ENCODE data around the gene SOX30. TPM values are rescaled to one million over a fixed set of nuclear protein-coding genes. Genes with fewer than 3 reads are reported as not detected.

SOX30 gene
- total RNA-seq, 4 donors from 2014 or later = 0.16 to 0.19 TPM; not detected in 2

DNA sequence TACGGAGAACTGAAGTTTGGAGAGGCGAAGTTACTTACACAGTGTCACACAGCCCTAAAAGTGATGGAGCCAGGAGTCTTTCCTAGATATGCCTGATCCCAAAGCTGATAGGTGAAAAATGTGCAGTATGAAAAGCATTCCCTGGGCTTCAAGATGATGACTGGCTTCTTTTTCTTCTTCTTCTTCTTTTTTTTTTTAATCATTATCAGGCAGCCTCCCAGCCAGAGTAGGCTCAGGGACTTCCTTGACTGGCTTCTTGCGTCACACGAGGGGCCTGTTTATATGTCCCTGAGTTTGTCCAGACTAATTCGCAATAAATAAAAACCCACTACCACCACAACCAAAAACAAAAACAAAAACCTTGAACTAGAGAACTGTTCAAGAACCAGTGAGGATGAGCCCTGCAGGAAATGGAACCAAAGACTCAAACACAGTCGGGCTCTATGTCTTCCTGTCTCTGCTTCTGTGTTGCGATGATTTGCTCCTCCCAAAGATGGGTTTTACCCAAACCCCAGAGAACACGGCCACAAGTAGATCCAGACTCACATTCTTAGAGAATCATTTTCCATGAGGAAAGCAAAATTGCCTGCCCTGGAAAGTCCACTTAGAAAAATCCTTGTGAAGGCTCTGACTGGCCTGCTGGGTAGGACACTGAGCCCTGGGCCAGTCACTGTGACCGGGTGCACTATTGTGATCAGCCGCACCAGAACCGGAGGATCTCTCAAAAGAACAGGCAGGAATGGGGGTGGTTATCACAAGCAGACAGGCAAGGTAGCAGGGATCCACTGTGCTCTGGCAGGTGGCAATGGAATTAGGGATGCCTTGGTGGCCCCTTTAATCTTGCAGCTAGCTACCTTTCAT, 38.6 kb downstream of the SOX30 start:
- Histone ChIP-seq H3K27ac (peak overlapping the region in 2 of 4 donors; percentile 43 to 58), H3K4me3 (no peak overlapping the region), H3K27me3 (no peaks in the 10 kb centered on the region), H3K36me3 (no peaks in the 10 kb centered on the region), H3K4me1 (peaks cover 0 to 19% (median 8%) of the 10 kb centered on the region in 3 donors), H3K9me3 (no peaks in the 10 kb centered on the region)
- no peak for TF ChIP-seq POLR2AphosphoS5 (IDR thresholded peaks at IDR 0.05)
- no peak for TF ChIP-seq POLR2A (IDR thresholded peaks at IDR 0.05)
- TF ChIP-seq EP300 (IDR thresholded peaks at IDR 0.05) = no peak
- TF ChIP-seq, protein P1, sequence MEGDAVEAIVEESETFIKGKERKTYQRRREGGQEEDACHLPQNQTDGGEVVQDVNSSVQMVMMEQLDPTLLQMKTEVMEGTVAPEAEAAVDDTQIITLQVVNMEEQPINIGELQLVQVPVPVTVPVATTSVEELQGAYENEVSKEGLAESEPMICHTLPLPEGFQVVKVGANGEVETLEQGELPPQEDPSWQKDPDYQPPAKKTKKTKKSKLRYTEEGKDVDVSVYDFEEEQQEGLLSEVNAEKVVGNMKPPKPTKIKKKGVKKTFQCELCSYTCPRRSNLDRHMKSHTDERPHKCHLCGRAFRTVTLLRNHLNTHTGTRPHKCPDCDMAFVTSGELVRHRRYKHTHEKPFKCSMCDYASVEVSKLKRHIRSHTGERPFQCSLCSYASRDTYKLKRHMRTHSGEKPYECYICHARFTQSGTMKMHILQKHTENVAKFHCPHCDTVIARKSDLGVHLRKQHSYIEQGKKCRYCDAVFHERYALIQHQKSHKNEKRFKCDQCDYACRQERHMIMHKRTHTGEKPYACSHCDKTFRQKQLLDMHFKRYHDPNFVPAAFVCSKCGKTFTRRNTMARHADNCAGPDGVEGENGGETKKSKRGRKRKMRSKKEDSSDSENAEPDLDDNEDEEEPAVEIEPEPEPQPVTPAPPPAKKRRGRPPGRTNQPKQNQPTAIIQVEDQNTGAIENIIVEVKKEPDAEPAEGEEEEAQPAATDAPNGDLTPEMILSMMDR (IDR thresholded peaks at IDR 0.05) = no peak
- ATAC-seq = no peak
- 87% methylated on average over 6 to 10 of the region's 11 CpGs for WGBS, 2 donors (ENCODE audit: low coverage in 1 of 2)

DNA sequence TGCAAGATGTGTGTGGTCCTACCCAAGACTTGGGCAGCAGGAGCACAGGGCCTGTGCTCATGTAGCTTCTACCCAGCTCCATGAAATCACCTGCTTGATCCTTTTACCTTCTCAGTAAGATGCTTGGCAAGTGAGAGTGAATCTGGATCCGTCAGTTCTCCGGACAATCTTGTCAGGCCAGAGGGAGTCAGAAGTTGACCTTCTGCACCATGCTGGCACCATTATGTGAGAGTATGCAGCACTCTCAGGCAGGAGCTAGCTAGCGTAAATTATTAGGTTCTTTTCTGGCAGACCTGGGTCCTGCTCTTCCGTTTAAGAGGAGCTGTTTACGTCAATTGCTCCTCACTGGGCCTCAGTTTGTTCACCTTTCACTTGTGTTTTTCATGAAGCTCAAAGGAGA, 39.7 kb downstream of the SOX30 start:
- no peaks in the 10 kb centered on the region for H3K9me3 ChIP-seq
- no peak for TF ChIP-seq POLR2A (IDR thresholded peaks at IDR 0.05)
- TF ChIP-seq POLR2AphosphoS5 (IDR thresholded peaks at IDR 0.05) = no peak
- no peak for TF ChIP-seq EP300 (IDR thresholded peaks at IDR 0.05)
- TF ChIP-seq, protein P1 (IDR thresholded peaks at IDR 0.05) = no peak
- 82% methylated on average over 3 of the region's 5 CpGs; no CpG with 5 or more reads in 1 of the 2 donors for WGBS, 2 donors (ENCODE audit: low coverage in 1 of 2)
- no peaks in the 10 kb centered on the region for H3K36me3 ChIP-seq
- H3K4me1 ChIP-seq = peaks cover 0 to 19% (median 8%) of the 10 kb centered on the region in 3 donors
- no peaks in the 10 kb centered on the region for H3K27me3 ChIP-seq
- peak overlapping the region in 3 of 4 donors; percentile 43 to 58 (median 49) for H3K27ac ChIP-seq
- peak; percentile 7 for ATAC-seq
- no peak overlapping the region for H3K4me3 ChIP-seq

DNA sequence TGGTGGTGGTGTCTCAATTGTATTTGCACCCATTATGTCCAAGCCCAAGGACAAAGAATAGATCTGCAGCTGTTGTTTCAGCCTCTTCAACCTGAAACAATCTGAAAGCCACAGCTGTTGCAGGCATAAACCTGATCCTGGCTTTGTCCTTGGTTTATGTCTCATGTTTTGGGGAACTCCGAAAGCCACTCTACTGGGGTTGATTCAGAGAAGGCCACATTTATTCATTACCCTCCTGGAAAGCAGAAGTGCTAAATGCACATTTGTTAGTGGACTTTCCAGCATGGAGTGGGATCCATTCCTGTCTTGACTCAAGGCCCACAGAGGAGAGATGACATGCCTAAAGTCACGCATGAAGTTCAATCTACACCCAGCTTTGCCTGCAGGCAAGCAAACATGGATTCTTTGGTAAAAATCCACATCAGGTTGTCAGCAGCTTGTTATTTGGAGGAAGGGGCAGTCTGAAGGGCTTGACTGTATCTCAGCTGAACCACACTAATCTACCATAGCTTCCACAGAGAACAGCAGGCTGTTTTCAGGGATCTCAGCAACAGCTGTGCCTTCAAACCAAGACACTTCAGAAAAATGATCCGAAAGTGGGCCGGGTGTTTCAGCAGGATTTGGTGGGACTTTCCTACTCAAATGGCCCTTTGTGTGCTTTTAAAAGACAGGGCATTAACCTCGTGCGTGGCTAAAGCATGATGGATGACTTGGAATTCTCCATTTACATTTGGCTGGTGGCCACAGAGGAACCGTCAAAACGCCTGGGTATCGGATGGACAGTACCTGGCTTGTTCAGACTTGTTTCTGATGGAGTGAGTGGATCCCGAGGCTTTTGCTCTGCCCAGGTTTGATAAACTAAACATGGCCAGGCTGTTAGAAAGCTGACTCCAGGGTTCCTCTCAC, 40.4 kb downstream of the SOX30 start:
- no peaks in the 10 kb centered on the region for H3K27me3 ChIP-seq
- peaks cover 0 to 19% (median 8%) of the 10 kb centered on the region in 3 donors for H3K4me1 ChIP-seq
- no peaks in the 10 kb centered on the region for H3K36me3 ChIP-seq
- TF ChIP-seq, protein P1 (IDR thresholded peaks at IDR 0.05) = no peak
- TF ChIP-seq EP300 (IDR thresholded peaks at IDR 0.05) (no peak), POLR2A (IDR thresholded peaks at IDR 0.05) (no peak), POLR2AphosphoS5 (IDR thresholded peaks at IDR 0.05) (no peak)
- no peak overlapping the region for H3K4me3 ChIP-seq
- peak overlapping the region in 3 of 4 donors; percentile 43 to 58 (median 49) for H3K27ac ChIP-seq
- no peaks in the 10 kb centered on the region for H3K9me3 ChIP-seq
- 51 to 80% methylated on average over 2 to 5 of the region's 10 CpGs for WGBS, 2 donors (ENCODE audit: low coverage in 1 of 2)
- ATAC-seq = peak; percentile 16

DNA sequence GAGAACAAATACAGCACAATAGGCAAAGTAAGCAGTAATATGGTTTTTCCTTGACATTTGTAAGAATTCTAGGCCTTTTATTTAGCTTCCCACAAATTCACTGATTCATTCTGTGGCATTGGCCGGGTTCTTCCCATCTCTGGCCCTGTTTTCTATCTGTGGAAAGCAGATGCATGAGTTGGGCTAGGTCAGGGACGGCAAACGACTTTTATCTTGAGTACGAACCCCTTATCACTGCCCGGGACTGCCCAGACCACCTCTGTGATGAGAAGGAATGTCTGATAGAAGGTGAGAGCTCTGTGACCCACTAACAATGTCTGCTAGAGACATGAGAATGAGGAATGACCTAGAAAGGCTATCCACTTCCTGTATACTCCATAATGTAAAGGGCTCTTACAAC, 41.2 kb downstream of the SOX30 start:
- TF ChIP-seq EP300 (IDR thresholded peaks at IDR 0.05) (no peak), POLR2A (IDR thresholded peaks at IDR 0.05) (no peak), POLR2AphosphoS5 (IDR thresholded peaks at IDR 0.05) (no peak)
- TF ChIP-seq, protein P1 (IDR thresholded peaks at IDR 0.05) = no peak
- 49 to 100% methylated on average over 4 to 5 of the region's 5 CpGs for WGBS, 2 donors (ENCODE audit: low coverage in 1 of 2)
- no peak for ATAC-seq
- Histone ChIP-seq H3K4me3 (no peak overlapping the region), H3K9me3 (no peaks in the 10 kb centered on the region), H3K27ac (no peak overlapping the region), H3K27me3 (no peaks in the 10 kb centered on the region), H3K36me3 (no peaks in the 10 kb centered on the region), H3K4me1 (peaks cover 0 to 19% (median 8%) of the 10 kb centered on the region in 3 donors)

Data from gastroesophageal sphincter (tissue), 4 donors.